Mammary epithelial cell (primary cell): Measurements from ENCODE around the gene OTOGL.

Experiments
- EZH2 ChIP-seq: IDR thresholded peaks from 2 replicates; pipeline ENCODE4 v1.6.1; 2012; ENCODE audit warnings: low read length, inconsistent platforms, borderline replicate concordance
- TF ChIP-seq, protein P1 (sequence below), 2 donors: IDR thresholded peaks in 1 of 2; conservative IDR thresholded peaks in 1 of 2; 2 replicates each; pipeline ENCODE4 v1.5.1; 2011 to 2012; ENCODE audit warnings: inconsistent platforms in 2 of 2, low read length in 2 of 2, mild to moderate bottlenecking in 2 of 2, control low read depth in 1 of 2, low read depth in 1 of 2; ENCODE audit not compliant: insufficient read depth in 1 of 2; ENCODE audit errors: extremely low read depth in 1 of 2

DNA sequence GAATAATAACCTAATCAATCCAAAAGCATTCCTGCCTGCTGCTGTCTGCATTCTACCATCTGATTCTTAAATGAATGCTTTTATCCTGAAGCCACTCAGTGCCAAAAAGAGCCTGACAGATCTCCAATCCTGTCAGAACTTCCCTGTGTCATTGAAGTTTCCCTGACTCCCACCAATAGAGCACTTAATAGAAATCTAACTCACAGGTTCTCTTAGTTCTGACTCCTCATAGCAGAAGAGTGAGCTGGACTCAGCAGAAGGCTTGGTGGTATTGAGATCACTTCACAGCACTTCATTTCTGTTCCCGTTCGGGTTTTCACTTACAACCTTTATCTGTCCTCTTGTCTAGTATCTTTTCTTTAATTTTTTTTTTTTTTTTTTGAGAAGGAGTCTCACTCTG lies 102.6 kb downstream of the OTOGL start:
- TF ChIP-seq, protein P1, sequence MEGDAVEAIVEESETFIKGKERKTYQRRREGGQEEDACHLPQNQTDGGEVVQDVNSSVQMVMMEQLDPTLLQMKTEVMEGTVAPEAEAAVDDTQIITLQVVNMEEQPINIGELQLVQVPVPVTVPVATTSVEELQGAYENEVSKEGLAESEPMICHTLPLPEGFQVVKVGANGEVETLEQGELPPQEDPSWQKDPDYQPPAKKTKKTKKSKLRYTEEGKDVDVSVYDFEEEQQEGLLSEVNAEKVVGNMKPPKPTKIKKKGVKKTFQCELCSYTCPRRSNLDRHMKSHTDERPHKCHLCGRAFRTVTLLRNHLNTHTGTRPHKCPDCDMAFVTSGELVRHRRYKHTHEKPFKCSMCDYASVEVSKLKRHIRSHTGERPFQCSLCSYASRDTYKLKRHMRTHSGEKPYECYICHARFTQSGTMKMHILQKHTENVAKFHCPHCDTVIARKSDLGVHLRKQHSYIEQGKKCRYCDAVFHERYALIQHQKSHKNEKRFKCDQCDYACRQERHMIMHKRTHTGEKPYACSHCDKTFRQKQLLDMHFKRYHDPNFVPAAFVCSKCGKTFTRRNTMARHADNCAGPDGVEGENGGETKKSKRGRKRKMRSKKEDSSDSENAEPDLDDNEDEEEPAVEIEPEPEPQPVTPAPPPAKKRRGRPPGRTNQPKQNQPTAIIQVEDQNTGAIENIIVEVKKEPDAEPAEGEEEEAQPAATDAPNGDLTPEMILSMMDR (conservative IDR thresholded peaks at IDR 0.05 in 1 of 2, IDR thresholded peaks at IDR 0.05 in 1 of 2; ENCODE audit: extremely low read depth in 1 of 2, insufficient read depth in 1 of 2, low read depth in 1 of 2, low read length in 2 of 2), result no peak
- no peak for TF ChIP-seq EZH2
